ENCODE data around the gene METTL16. TPM values are rescaled to one million over a fixed set of nuclear protein-coding genes. Genes with fewer than 3 reads are reported as not detected.

The METTL16 gene
- total and polyA plus RNA-seq, 2 experiments from 2014 or later, result 19.3 to 23.9 TPM

DNA sequence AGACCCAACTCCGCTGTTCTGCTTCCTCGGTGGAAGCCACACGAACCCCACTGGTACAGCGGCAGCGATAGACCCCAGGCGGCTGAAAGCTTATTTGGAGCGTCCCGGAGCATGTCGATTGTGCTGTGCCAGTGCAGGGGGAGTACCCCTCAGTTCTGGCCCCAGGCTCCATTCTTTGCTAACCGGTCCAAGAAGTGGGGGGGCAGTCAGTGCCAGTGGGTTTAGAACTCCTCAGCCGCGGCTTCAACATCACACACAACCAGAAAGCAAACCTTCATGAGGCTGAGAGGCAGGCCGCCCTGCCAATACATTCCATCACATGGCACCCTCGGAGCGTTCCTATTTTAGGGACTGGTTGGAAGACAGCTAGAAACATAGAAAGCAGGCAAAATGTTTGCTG is 109.1 kb downstream of the METTL16 start:
- DNase-seq (ENCODE audit: low read depth in 1 of 2, low spot score in 1 of 2), result no peak
- Histone ChIP-seq H3K27ac (peak overlapping the region; percentile 98), H3K27me3 (no peaks in the 10 kb centered on the region), H3K4me3 (peak overlapping the region; percentile 83), H3K9me3 (ENCODE audit: low read depth) (no peaks in the 10 kb centered on the region), H3K4me1 (ENCODE audit: low read depth) (peaks cover 24% of the 10 kb centered on the region), H3K36me3 (no peaks in the 10 kb centered on the region)
- TF ChIP-seq, protein P1, sequence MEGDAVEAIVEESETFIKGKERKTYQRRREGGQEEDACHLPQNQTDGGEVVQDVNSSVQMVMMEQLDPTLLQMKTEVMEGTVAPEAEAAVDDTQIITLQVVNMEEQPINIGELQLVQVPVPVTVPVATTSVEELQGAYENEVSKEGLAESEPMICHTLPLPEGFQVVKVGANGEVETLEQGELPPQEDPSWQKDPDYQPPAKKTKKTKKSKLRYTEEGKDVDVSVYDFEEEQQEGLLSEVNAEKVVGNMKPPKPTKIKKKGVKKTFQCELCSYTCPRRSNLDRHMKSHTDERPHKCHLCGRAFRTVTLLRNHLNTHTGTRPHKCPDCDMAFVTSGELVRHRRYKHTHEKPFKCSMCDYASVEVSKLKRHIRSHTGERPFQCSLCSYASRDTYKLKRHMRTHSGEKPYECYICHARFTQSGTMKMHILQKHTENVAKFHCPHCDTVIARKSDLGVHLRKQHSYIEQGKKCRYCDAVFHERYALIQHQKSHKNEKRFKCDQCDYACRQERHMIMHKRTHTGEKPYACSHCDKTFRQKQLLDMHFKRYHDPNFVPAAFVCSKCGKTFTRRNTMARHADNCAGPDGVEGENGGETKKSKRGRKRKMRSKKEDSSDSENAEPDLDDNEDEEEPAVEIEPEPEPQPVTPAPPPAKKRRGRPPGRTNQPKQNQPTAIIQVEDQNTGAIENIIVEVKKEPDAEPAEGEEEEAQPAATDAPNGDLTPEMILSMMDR (IDR thresholded peaks at IDR 0.05; ENCODE audit: low read depth, low read length), result no peak

DNA sequence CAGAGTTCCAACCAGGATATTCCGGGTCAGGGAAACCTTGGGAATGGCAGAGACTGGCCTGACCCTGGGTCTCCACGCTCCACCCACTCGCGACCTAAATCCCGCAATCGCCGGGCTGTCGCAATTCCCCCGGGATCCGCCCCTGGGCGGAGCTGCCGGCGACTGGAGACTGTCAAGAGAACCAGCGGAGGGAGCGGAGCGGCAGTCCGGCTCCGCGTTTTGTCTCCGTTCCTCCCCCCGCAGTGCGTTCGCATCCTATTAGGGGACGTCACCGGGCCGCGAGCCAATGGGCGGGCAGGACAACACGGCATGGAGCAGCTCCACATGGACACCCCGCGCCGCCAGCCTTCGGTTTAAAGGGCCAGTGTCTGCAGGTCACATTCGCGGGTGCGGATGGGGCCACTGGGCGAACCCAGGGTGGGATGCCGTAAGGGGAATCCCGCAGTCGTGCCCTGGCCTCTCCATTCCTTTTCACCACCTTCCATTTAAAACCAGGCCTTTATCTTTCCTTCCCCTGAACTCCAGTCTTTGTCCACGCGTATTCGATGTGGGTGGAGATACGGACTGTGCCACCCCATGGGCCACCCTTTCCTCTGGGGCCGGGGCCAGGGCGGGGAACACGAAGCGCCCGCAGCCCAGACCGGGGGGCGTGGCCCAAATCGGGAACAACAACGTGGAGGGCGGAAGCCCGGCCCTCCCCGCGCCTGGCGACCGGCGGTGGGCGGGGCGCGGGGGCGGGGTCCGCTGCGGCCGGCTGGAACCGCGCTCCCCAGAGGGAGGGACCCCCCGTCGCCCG is 110.1 kb downstream of the METTL16 start:
- H3K4me3 ChIP-seq, result peak overlapping the region; percentile 83
- H3K27me3 ChIP-seq, result no peaks in the 10 kb centered on the region
- no peaks in the 10 kb centered on the region for H3K9me3 ChIP-seq (ENCODE audit: low read depth)
- H3K27ac ChIP-seq, result peak overlapping the region; percentile 98
- TF ChIP-seq, protein P1 (IDR thresholded peaks at IDR 0.05; ENCODE audit: low read depth, low read length), result no peak
- peaks cover 24% of the 10 kb centered on the region for H3K4me1 ChIP-seq (ENCODE audit: low read depth)
- H3K36me3 ChIP-seq, result no peaks in the 10 kb centered on the region
- peak; percentile 100 for DNase-seq (ENCODE audit: low read depth in 1 of 2, low spot score in 1 of 2)

DNA sequence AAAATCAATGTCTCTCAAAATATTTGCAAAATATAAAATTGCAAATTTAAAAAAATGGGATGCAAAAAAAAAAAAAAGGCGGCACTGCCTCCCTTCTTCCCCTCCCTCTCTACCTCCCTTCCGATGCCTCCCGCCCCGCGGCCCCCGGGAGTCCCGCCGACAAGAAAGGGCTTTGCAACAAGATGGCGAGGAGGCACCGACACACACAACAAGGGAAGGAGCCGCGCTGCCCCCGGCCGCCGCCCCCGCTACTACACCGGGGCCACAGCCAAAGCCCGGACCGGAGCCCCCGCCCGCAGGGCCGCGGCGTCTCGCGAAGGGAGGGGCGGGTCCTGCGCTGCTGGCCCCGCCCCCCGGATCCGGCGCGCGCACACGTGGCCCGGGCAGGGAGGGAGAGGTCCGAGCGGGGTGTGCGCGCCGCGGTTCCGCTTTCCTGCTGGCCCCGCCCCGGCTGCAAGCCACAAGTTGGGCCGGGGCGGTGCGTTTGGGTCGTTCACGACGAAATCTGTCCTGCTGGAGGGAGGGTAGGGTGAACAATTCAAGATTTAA is 110.7 kb downstream of the METTL16 start, which contains the start of gene MNT:
Gene MNT, minus strand, starts transcription at position 184 of the 549 bp plus-strand sequence. CDS start 348 bp downstream, outside the sequence.
- no peaks in the 10 kb centered on the region for H3K36me3 ChIP-seq
- H3K4me3 ChIP-seq, result peak within 1 kb of the TSS; percentile 83
- no peaks in the 10 kb centered on the region for H3K9me3 ChIP-seq (ENCODE audit: low read depth)
- H3K27me3 ChIP-seq, result no peaks in the 10 kb centered on the region
- TF ChIP-seq, protein P1 (IDR thresholded peaks at IDR 0.05; ENCODE audit: low read depth, low read length), result no peak
- peaks cover 27% of the 10 kb centered on the region for H3K4me1 ChIP-seq (ENCODE audit: low read depth)
- DNase-seq (ENCODE audit: low read depth in 1 of 2, low spot score in 1 of 2), result peak; percentile 96 to 98
- H3K27ac ChIP-seq, result peak within 1 kb of the TSS; percentile 98

DNA sequence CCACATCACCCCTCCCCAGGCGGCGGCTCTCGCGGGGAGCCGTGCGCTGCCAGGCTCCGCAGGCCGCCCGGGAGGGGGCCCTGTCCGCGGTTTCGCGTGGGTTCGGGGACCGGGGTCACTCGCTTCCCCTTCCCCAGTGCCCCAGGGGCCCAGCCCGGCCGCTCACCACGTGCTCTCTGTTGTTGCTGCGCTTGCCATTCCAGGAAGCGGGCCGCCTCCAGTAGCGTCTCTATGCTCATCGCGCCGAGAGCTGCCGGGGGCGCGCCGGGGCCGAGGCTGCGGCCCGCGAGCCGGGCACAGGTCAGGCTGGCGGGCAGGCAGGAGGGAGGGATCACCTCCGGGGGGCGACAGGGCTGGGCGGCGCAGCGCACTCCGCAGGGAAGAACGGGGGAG is 111.2 kb downstream of the METTL16 start:
- Histone ChIP-seq H3K4me1 (ENCODE audit: low read depth) (peaks cover 32% of the 10 kb centered on the region), H3K36me3 (no peaks in the 10 kb centered on the region), H3K4me3 (peak overlapping the region; percentile 83), H3K27ac (peak overlapping the region; percentile 98), H3K9me3 (ENCODE audit: low read depth) (no peaks in the 10 kb centered on the region), H3K27me3 (no peaks in the 10 kb centered on the region)
- peak; percentile 57 to 83 for DNase-seq (ENCODE audit: low read depth in 1 of 2, low spot score in 1 of 2)
- TF ChIP-seq, protein P1 (IDR thresholded peaks at IDR 0.05; ENCODE audit: low read depth, low read length), result no peak

DNA sequence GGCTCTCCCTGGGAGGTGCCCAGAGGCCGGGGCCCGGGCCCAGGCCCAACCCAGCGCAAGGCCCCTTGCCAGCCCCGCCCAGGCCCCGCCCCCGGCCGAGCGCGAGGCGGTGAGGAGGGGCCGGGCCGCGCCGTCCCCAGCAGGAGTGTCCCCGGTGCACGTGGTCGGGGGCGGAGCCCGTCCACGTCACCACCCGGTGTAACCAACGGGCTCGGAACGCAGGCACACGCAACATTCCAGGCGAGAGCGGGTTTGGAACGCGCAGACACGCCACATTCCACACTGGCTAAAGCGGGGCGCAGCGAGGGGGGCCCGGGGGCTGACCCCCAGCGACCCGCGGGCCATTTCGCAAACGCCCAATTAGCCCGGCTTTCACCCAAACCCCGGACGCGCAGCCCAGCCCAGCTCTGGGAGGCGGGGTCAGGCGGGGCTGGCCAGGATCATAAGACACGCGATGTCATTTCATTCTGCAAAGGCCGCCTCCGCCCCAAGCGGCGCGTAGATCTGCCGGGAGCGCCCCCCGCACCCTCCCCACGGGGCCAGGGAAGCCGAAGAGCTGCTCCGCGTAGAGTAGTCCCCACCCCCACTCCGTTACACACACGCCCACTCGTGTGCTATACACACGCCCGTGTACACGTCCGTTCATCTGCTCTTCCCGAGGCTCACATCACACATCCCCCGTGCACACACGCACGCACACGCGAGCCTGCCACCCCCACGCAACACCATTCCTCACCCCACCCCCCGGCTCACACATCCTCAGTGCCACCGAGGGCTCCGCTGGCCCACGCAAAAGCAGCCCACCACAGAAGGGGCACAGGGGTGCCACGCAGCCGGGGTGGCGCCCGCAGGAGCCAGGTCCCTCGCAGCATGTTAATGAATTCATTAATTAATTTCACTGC is 111.9 kb downstream of the METTL16 start:
- DNase-seq (ENCODE audit: low read depth in 1 of 2, low spot score in 1 of 2), result peak; percentile 97 to 98
- H3K4me3 ChIP-seq, result peak overlapping the region; percentile 83
- no peaks in the 10 kb centered on the region for H3K36me3 ChIP-seq
- H3K27ac ChIP-seq, result peak overlapping the region; percentile 98
- peaks cover 39% of the 10 kb centered on the region for H3K4me1 ChIP-seq (ENCODE audit: low read depth)
- no peaks in the 10 kb centered on the region for H3K9me3 ChIP-seq (ENCODE audit: low read depth)
- H3K27me3 ChIP-seq, result no peaks in the 10 kb centered on the region
- TF ChIP-seq, protein P1 (IDR thresholded peaks at IDR 0.05; ENCODE audit: low read depth, low read length), result no peak
